ENCODE measurements around the gene LRCOL1. TPM values are rescaled to one million over a fixed set of nuclear protein-coding genes. Genes with fewer than 3 reads are reported as not detected.

The LRCOL1 gene
- total and polyA plus RNA-seq, 2 of the 8 experiments (the other 6 are each of a cell fraction or from before 2014, with no cell fraction given), result not detected

DNA sequence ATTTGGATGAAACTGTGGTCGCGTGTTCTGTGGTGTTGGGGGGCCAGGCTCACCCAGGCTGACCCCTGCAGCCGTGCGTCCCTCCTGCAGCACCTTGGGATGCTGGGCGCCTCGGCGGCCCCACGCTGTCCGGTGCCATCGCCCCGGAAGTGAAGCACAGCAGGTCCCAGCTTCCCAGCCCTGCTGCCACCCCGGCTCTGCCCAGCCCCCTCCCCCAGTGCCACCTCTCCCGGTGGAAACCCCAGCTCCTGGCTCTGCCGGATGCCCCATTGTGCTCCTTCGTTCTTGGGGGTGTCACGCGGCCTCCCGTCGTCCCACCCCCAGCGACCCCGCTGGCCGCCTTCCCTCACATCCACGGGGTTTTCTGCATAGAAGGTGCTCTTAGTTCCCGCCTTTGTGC, 25.2 kb downstream of the LRCOL1 start:
- WGBS, 2 experiments (ENCODE audit: extremely low coverage in 1 of 2, insufficient coverage in 1 of 2, insufficient read length in 1 of 2, insufficient replicate concordance in 2 of 2, low coverage in 1 of 2, low lambda C conversion rate in 2 of 2, missing lambda C conversion rate in 1 of 2), result 77% methylated on average over 21 of the region's 24 CpGs; no CpG with 5 or more reads in 1 of the 2 experiments

More for the DNA sequence above, 25.2 kb downstream of the LRCOL1 start:
- ChIA-PET CTCF (ENCODE audit: partially characterized antibody) (interaction anchor here (0.9 to 1.6 kb wide), 2 partner anchors 24 kb away, joined by 3 to 8 read pairs; no protein-coding TSS in a partner anchor), POLR2A (ENCODE audit: partially characterized antibody) (interaction anchor here (0.6 to 1.9 kb wide), 5 partner anchors 13 to 199 kb away, joined by 3 to 5 read pairs (median 4); partner anchors contain the start of gene P2RX2)
- no peak for TF ChIP-seq CHD1 (IDR thresholded peaks at IDR 0.05; ENCODE audit: low read depth, low read length)
- TF ChIP-seq CREB1 (IDR thresholded peaks at IDR 0.05), result no peak
- TF ChIP-seq SIRT6 (IDR thresholded peaks at IDR 0.05; ENCODE audit: low read length), result no peak
- no peak for TF ChIP-seq GABPA (IDR thresholded peaks at IDR 0.05; ENCODE audit: borderline replicate concordance, insufficient read depth, low read length)
- TF ChIP-seq RFX5 (IDR thresholded peaks at IDR 0.05; ENCODE audit: borderline replicate concordance, low read depth, low read length), result no peak
- TF ChIP-seq CHD2 (IDR thresholded peaks at IDR 0.05; ENCODE audit: low read length), result no peak
- no peak for TF ChIP-seq KDM5A (IDR thresholded peaks at IDR 0.05; ENCODE audit: low read length)
- no peak for TF ChIP-seq CEBPB (IDR thresholded peaks at IDR 0.05; ENCODE audit: low read depth, low read length)
- TF ChIP-seq CBX8 (IDR thresholded peaks at IDR 0.05; ENCODE audit: borderline replicate concordance, low read depth, low read length), result no peak
- TF ChIP-seq YY1 (IDR thresholded peaks at IDR 0.05; ENCODE audit: low read depth, low read length), result no peak
- no peak for TF ChIP-seq CBX5 (IDR thresholded peaks at IDR 0.05; ENCODE audit: low read depth, low read length)
- TF ChIP-seq TCF12 (IDR thresholded peaks at IDR 0.05; ENCODE audit: low read depth, low read length), result no peak
- Histone ChIP-seq H3K4ac (replicated peaks; ENCODE audit: insufficient read length, low read depth, low read length) (no peak overlapping the region), H3K56ac (replicated peaks; ENCODE audit: insufficient read length, low read depth, low read length) (no peak overlapping the region), H2AK5ac (ENCODE audit: low read depth, low read length) (no peak overlapping the region), H3K9me3 (ENCODE audit: insufficient read depth in 2 of 2, low read depth in 1 of 2, low read length in 1 of 2) (peaks cover 0 to 5% of the 10 kb centered on the region in 2 experiments; a peak in 1 of 4 replicates), H3K18ac (ENCODE audit: extremely low read depth, low read length) (no peak overlapping the region), H4K5ac (ENCODE audit: insufficient read length, low read depth, low read length) (no peak overlapping the region), H3K36me3 (ENCODE audit: control insufficient read depth in 2 of 4, insufficient read depth in 4 of 4, low read length in 3 of 4) (no peaks in the 10 kb centered on the region), H3K14ac (ENCODE audit: insufficient read length) (no peak overlapping the region), H2BK12ac (ENCODE audit: low read depth, low read length) (no peak overlapping the region), H3K9ac (replicated peaks in 1 of 4; ENCODE audit: extremely low read depth in 1 of 4, low read depth in 3 of 4, low read length in 3 of 4) (no peak overlapping the region), H4K91ac (replicated peaks; ENCODE audit: insufficient read length, low read length) (no peak overlapping the region), H3K4me1 (replicated peaks in 1 of 4; ENCODE audit: control insufficient read depth in 3 of 4, insufficient read depth in 4 of 4, low read length in 3 of 4) (peaks cover 0 to 6% (median 5%) of the 10 kb centered on the region in 4 experiments; a peak in 2 of 7 replicates), H2BK120ac (replicated peaks; ENCODE audit: low read depth, low read length) (no peak overlapping the region), H3K23ac (ENCODE audit: insufficient read length) (no peak overlapping the region), H3K27me3 (replicated peaks in 1 of 4; ENCODE audit: control insufficient read depth in 3 of 4, extremely low read depth in 1 of 4, insufficient read depth in 3 of 4, low read length in 3 of 4) (peaks cover 41 to 80% (median 67%) of the 10 kb centered on the region in 4 experiments), H3K4me3 (ENCODE audit: extremely low read depth in 1 of 4, insufficient read depth in 2 of 4, low read depth in 3 of 4, low read length in 4 of 4) (no peak overlapping the region), H2BK15ac (ENCODE audit: low read length) (no peak overlapping the region), H3K79me1 (ENCODE audit: low read depth, low read length) (peaks cover 2% of the 10 kb centered on the region; the same call in 1 of the 2 replicates), H3K4me2 (ENCODE audit: insufficient read depth in 1 of 2, low read depth in 2 of 2, low read length in 2 of 2) (no peak overlapping the region), H3K27ac (ENCODE audit: low read depth, low read length) (no peak overlapping the region), H4K8ac (ENCODE audit: extremely low read depth, insufficient read depth, low read length) (no peak overlapping the region), H2BK20ac (ENCODE audit: low read length) (no peak overlapping the region), H4K20me1 (replicated peaks in 1 of 2; ENCODE audit: control insufficient read depth in 1 of 2, insufficient read depth in 2 of 2, low read length in 2 of 2) (peaks cover 10 to 13% of the 10 kb centered on the region in 2 experiments), H3K79me2 (ENCODE audit: control insufficient read depth in 1 of 2, insufficient read depth in 2 of 2, low read length in 2 of 2) (no peaks in the 10 kb centered on the region), H2BK5ac (ENCODE audit: low read depth, low read length) (no peak overlapping the region), H2AFZ (ENCODE audit: low read length) (no peak overlapping the region), H3K23me2 (ENCODE audit: low read depth, low read length) (peaks cover 18% of the 10 kb centered on the region; the same call in 1 of the 2 replicates)
- DNase-seq (ENCODE audit: low read depth in 1 of 2, low spot score in 2 of 2) (no peak), FAIRE-seq (no peak)

Data from H1 (cell line).